GM19351 (cell line): ENCODE data around the gene HTR7.
"Not testable (repeated sequence)": the region's sequence is repeated elsewhere in the genome, so short reads cannot be mapped to it uniquely, and the experiment has no call there.

ENCODE experiments used
- ATAC-seq: cut with Tn5 transposase; IDR thresholded peaks from one replicate; pipeline ENCODE4 v1.9.1; 2021; ENCODE audit warnings: mild to moderate bottlenecking, moderate library complexity; ENCODE audit not compliant: unreplicated experiment

HTR7 gene

GRCh38 chr10:90858461-90858968 is 676 bp upstream of the HTR7 start:
- ATAC-seq: no peak

GRCh38 chr10:90856964-90857634 is 740 bp downstream of the HTR7 start:
- ATAC-seq: peak; percentile 26

- ATAC-seq: no peak
Measured at GRCh38 chr10:90856261-90856660, 1.6 kb downstream of the HTR7 start.

- ATAC-seq: no peak
Measured at GRCh38 chr10:90855126-90855525, 2.7 kb downstream of the HTR7 start.

- no peak for ATAC-seq
Measured at GRCh38 chr10:90849956-90850749, 7.7 kb downstream of the HTR7 start.

- ATAC-seq: no peak
Measured at GRCh38 chr10:90847436-90847835, 10.4 kb downstream of the HTR7 start.

GRCh38 chr10:90846746-90847145 is 11.1 kb downstream of the HTR7 start:
- no peak for ATAC-seq

GRCh38 chr10:90845726-90846125 is 12.1 kb downstream of the HTR7 start:
- no peak for ATAC-seq

- ATAC-seq: no peak
Measured at GRCh38 chr10:90842725-90843124, 15.1 kb downstream of the HTR7 start.

GRCh38 chr10:90837486-90837885 is 20.4 kb downstream of the HTR7 start:
- ATAC-seq: no peak

- no peak for ATAC-seq
Measured at GRCh38 chr10:90834326-90834725, 23.5 kb downstream of the HTR7 start.

GRCh38 chr10:90832111-90832510 is 25.7 kb downstream of the HTR7 start:
- no peak for ATAC-seq

- ATAC-seq: no peak
Measured at GRCh38 chr10:90822508-90822907, 35.3 kb downstream of the HTR7 start.

GRCh38 chr10:90821864-90822263 is 36.0 kb downstream of the HTR7 start:
- ATAC-seq: not testable (repeated sequence)

- no peak for ATAC-seq
Measured at GRCh38 chr10:90819911-90820310, 37.9 kb downstream of the HTR7 start.

- no peak for ATAC-seq
Measured at GRCh38 chr10:90818736-90819135, 39.1 kb downstream of the HTR7 start.

- ATAC-seq: no peak
Measured at GRCh38 chr10:90817128-90817889, 40.5 kb downstream of the HTR7 start.

- no peak for ATAC-seq
Measured at GRCh38 chr10:90816466-90816865, 41.4 kb downstream of the HTR7 start.

- ATAC-seq: no peak
Measured at GRCh38 chr10:90813594-90814365, 44.1 kb downstream of the HTR7 start.

- ATAC-seq: not testable (repeated sequence)
Measured at GRCh38 chr10:90807106-90807505, 50.7 kb downstream of the HTR7 start.

- no peak for ATAC-seq
Measured at GRCh38 chr10:90806677-90807076, 51.2 kb downstream of the HTR7 start.
